ENCODE measurements around the gene DOCK4.

DNA sequence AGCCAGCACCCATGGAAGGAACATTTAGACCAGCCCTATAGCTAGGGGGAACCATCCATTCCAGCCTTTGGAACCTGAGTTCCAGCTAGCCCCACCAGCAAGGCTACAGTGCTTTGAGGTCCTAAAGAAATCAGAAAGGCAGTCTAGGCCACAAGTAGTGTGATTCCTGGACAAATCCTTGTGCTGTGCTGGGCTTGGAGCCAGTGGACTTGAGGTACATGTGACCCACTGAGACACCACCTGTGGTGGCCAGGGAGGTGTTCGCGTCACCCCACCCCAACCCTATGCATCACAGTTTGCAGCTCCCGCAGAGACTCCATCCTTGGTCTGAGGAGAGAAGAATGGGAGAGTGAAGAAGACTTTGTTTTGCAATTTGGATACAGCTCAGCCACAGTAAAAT is 32.1 kb upstream of the DOCK4 start:
- TF ChIP-seq, protein P1, sequence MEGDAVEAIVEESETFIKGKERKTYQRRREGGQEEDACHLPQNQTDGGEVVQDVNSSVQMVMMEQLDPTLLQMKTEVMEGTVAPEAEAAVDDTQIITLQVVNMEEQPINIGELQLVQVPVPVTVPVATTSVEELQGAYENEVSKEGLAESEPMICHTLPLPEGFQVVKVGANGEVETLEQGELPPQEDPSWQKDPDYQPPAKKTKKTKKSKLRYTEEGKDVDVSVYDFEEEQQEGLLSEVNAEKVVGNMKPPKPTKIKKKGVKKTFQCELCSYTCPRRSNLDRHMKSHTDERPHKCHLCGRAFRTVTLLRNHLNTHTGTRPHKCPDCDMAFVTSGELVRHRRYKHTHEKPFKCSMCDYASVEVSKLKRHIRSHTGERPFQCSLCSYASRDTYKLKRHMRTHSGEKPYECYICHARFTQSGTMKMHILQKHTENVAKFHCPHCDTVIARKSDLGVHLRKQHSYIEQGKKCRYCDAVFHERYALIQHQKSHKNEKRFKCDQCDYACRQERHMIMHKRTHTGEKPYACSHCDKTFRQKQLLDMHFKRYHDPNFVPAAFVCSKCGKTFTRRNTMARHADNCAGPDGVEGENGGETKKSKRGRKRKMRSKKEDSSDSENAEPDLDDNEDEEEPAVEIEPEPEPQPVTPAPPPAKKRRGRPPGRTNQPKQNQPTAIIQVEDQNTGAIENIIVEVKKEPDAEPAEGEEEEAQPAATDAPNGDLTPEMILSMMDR (conservative IDR thresholded peaks at IDR 0.05), result no peak
- no peak for TF ChIP-seq ZFX (IDR thresholded peaks at IDR 0.05)

All from C4-2B (cell line).